HG02588 (cell line): ENCODE results near the gene CTAG1B.
"Not testable (repeated sequence)": the region's sequence is repeated elsewhere in the genome, so short reads cannot be mapped to it uniquely, and the experiment has no call there.

Experiments
- ATAC-seq: cut with Tn5 transposase; IDR thresholded peaks from one replicate; pipeline ENCODE4 v1.9.1; 2021; ENCODE audit warnings: mild to moderate bottlenecking, moderate library complexity; ENCODE audit not compliant: unreplicated experiment

Gene CTAG1B

DNA sequence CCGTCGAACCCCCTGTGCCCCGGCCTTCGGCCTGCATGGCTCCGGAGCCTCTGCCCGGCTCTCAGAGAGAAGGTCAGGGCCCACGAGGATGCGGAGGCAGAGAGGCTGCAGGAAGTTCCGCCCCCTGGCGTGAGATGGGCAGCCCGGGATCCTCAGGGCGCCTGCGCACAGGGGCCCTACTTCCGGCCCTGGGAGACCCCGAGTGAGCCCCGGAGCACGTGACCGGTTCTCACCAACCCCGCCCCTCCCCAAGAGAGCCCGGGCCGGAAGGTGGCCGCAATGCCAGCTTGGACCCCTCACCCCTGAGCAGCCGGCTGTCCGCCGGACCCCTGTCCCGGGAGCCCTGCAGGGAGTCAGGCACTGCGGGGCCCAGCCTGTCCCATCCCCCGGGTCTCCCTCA lies at the start of gene CTAG1B:
Gene CTAG1B (minus strand): TSS at position 101 of the 400 bp plus-strand sequence. CDS start 64 bp downstream, at position 37.
- not testable (repeated sequence) for ATAC-seq

DNA sequence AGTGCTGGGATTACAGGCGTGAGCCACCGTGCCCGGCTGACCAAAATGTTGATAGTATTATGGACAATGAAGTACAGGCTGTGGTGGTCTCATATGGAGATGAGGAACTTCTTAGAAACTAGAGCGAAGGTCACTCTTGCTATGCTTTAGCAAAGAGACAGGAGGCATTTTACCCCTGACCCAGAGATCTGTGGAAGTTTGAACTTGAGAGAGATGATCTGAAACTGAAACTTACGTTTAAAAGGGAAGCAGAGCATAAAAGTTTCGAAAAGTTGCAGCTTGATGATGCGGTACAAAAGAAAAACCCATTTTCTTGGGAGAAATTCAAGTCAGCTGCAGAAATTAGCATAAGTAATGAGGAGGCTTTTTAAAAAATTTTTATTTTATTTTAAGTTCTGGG lies 42.8 kb upstream of the CTAG1B start:
- ATAC-seq, result no peak

DNA sequence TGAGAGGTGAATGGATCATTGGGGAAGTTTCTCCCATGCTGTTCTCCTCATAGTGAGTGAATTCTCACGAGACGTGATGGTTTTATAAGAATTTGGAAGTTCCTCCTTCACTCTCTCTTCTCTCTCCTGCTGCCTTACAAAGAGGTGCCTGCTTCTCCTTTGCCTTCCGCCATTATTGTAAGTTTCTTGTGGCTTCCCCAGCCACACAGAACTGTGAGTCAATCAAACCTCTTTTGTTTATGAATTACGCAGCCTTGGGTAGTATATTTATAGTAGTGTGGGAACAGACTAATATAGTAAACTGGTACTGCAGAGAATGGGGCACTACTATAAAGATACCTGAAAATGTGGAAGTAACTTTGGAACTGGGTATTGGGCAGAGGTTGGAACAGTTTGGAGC lies 42.1 kb upstream of the CTAG1B start:
- no peak for ATAC-seq

DNA sequence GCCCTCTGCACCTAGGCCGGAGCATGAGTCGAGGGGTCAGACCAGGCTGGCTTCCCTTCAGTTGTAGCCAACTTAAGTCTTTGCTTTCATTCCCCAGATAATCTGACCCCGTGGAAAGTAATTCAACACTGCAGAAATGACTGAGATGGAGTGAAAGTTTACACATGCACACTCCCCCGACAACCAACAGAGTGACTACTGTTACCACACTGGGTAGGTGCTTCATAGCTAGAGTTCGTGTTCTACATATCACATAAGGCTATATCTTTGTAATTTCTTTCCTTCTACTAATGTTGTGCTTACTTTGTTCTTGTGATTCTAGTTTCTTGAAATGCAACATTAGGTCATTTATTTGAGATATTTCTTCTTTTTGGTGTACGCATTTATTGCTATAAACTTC lies 41.5 kb upstream of the CTAG1B start:
- no peak for ATAC-seq

DNA sequence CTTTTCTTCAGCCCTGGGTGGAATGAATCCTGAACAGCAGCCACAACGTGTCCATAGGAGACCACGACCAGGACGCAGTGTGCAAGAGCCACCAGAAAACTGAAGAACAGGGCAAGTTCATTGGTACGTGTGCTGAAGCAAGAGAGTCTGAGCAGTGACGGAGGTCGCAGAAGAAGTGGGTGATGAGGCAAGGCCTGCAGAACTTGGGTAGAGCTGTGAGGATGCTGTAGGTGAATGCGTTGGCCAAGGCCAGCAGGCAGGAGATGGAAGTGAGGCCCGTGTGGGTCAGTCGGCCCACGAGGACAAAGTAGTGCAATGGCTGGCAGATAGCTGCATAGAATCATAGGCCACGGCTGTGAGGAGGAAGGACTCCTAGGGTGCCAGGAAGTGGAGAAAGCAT lies 39.9 kb upstream of the CTAG1B start:
- ATAC-seq, result no peak

DNA sequence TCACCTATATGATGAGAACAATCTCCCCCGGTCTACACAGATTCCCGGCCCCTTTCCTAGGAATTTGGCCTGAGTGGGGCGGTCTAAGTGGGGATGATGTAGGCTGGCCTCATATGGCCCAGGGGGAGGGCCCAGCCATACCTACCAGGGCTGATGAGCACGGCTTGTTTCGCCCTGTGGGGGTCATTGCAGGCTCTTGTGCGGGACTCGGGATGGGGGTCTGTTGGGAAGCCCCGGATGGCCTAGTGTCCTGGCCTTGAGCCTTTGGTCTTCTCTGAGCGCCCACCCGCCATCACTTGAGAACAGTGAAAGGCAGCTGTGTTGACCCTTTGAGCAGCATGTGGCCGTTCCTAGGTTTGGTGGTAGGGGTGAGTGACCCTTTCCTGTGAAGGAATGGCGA lies 39.1 kb upstream of the CTAG1B start:
- ATAC-seq, result no peak

DNA sequence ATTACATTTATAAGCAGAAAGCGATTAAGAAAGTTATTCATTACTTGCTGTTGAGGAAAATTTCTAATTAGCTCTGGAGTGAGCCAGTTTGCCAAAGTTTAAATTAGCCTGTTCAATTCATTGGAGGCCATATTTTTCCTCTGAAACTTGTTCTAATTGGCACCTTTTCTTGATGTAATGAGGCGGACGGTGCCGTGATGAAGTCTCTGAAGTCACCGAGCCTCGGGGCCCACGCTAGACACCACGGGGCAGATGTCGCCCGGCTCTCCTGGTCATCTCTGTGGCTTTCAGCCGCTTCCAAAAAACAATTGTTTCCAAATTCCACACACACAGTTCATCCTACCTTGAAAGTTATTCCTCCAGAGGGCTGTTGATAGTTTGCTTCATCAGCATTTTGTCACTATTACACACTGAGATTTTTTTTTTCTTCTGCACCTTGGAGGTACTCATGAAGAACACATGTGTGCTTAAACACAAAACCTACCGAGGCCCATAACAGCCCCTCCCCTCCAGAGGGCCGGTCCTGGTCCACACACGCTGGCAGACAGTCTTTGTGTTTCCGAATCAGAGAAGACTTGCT lies 38.2 kb upstream of the CTAG1B start:
- ATAC-seq, result no peak

DNA sequence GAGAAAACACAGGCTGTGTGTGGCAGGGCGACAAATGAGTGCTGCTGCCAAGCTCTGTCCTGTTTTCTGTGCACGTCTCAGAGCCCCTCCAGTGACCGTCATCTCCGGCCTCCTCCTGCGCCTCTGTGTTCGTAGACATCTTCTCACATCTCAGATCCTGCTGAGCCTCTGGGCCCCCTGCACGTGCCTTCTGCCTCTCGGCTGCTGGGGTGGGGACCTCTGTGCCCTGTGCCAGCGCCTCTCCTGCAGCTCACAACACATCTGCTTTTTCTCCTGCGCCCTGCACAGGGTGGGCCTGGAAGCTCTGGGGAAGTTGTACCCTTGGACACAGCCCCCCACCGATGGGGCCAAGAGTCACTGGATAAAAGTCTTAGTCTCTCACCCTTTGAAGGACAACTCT lies 36.7 kb upstream of the CTAG1B start:
- no peak for ATAC-seq

DNA sequence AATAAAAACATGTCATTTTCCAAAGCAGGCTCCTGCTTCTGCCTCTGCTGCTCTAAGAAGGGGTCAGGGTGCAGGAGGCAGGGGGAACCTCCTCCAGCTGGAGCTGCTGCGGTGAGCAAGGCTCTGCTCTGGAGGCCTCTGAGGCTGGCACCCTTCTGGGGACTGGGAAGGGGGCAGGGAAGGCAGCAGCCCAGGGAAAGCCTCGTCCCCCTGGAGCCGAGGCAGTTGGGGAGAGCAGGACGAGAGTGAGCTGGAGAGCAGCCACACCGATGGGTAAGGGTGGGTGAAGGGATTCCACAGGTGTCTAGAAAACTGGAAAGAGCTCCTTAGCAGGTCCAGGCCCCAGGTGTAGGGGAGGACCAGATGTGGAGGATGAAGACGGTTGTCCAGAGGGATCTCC lies 36.3 kb upstream of the CTAG1B start:
- ATAC-seq, result no peak

DNA sequence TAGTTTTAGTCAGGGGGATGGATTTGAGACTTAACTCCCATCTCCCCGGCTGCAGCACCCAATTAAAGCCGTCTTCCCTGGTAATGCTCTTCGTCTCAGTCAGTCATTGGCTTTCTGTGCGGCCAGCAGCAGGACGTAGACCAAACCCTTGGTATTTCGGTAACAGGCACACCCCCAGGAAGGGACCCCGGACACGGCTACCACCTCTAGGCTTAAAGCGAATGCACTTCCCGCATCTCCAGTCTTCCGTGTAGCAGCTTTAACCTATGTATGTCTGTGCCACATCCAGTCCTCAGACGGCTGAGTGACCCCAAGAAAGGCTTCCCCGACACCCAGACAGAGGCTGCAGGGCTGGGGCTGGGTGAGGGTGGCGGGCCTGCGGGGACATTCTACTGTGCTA lies 35.8 kb upstream of the CTAG1B start:
- no peak for ATAC-seq

DNA sequence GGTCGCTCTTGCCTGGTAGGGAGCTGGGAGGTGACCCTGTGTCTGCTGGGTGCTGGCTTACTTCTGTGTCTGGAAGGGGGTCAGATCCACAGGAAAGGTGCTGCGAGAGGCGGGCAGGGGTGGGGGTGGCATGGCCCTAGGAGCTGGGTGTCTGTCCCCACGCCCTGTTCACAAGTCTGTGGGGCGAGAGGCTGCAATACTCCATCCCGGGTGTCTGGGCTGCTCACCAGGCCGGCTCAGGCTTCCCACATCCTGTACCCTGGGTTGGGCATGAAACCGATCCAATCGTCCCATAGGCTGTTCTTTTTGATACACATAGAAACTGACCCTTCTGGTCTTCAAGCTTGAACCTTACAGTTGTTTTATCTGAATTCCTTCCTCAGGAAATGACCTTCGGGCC lies 35.3 kb upstream of the CTAG1B start:
- ATAC-seq, result no peak

DNA sequence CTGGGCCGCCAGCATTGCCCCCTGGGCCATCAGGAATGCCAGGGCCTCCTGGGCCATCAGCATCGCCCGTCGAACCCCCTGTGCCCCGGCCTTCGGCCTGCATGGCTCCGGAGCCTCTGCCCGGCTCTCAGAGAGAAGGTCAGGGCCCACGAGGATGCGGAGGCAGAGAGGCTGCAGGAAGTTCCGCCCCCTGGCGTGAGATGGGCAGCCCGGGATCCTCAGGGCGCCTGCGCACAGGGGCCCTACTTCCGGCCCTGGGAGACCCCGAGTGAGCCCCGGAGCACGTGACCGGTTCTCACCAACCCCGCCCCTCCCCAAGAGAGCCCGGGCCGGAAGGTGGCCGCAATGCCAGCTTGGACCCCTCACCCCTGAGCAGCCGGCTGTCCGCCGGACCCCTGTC lies 34.3 kb upstream of the CTAG1B start, which contains the start of gene CTAG2:
Gene CTAG2 (minus strand): TSS at position 167 of the 400 bp plus-strand sequence. CDS start 64 bp downstream, at position 103.
- ATAC-seq, result not testable (repeated sequence)

DNA sequence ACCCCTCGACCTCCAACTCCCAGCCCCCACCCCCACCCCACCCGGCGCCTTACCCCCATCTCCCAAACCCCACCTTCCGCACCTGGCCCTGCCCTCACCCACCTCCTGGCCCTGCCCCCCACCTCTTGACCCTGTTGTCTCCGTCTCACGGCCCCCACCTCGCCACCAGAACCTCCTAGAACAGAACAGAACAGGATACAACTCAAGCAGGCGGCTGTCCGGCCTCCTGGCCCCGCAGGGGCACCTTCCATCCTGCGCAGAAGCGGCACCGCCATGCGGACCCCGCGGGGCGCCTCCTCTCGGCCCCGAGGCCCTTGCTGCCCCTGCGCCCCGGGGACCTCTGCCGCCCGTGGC lies 33.9 kb upstream of the CTAG1B start:
- no peak for ATAC-seq

DNA sequence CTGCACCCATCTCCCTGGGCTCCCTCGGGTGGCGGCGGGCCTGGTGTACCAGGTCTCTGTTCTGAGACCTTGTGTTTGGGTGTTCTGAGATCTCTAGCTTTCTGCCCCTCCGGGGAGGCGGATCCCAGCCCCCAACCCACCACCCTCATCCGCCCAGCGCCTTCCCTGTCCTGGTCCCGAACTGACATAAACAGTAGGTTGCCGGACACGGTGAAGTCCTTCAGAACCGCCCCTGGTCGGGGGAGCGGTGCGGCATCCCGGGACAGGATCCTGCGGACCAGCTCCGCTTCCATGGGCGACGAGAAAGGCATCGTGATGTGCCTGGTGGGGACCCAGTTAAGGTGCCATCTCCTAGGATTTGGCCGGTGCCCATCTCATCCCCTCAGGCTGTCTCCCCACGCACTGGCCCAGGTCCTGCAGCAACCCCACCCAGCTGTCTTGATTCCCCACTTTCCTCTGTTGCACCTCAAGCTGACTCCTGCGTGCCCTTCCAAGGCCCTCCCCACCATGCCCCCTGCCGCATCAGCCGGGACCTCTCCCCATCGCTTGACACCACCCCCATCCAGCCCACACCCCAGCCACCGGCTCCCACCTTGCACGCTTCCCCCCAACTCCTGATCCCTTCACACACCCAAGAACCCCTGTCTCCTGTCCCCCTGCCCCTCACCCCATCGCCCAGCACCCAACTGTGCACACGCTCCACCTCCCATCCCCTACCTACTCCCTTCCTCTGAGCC lies 33.4 kb upstream of the CTAG1B start:
- ATAC-seq, result no peak

DNA sequence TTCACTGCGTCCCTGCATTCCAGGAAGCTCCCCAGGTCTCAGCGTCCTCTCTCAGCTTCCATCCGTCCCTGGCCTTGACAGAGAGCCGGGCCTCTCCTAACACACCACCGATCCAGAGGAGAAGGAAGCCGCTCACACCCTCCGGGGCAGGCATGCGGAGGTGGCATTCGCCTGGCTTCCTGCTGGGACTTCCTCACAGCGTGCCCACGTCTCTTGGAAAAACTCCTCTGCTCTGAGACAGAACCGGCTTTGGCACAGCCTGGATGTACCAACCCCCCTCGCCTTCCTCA lies 31.1 kb upstream of the CTAG1B start:
- no peak for ATAC-seq

DNA sequence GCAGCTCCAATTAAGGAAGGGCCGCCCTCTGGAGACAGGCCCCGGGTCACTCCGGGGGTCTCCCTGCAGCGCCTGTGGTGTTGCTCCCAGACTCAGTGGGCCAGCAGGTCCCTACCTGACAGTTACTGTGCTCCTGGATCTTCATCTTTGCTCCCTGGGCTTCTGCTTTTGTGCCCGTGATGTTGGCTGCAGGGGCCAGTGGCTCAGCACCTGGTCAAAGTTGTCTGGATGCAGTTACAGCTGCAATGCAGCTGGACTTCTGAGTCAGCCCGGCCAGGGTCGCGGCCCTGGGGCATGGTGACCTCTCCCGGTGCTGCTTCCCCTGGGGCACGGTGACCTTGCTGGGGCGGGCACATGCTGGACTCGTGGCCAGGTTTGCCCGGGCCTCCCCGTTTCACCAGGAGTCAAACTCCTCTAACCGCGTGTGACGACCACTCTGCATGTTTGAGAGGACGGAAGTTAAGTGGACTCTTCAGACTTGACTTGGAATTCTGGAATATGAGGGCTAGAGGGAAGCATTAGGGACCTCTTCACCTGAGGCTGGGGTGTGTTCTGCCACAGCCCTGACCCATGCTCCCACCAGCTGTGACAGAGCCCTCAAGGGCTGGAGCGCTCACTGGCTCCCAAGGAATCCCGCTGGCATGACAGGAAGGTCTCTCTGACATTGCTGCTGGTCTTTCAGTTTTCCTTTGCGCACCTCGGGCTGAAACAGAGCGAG lies 30.6 kb upstream of the CTAG1B start:
- ATAC-seq, result no peak

DNA sequence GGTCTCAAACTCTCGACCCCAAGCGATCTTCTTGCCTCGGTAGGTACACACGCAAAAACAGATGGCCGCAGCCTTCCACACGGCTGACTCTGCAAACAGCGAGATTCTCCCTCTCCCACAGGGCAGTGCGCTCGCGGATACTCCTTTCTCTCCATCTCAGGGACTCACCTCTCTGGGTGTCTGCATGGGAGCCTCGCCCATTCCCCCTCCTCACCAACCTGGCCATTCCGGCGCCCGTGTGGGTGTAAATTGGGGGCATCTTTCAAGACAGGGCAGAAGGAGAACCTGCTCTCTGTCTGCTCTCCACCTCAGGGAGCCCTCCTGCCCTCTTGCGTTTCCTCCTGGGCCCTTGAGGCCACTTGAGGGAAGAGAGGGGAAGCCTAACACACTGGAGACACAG lies 29.8 kb upstream of the CTAG1B start:
- no peak for ATAC-seq

DNA sequence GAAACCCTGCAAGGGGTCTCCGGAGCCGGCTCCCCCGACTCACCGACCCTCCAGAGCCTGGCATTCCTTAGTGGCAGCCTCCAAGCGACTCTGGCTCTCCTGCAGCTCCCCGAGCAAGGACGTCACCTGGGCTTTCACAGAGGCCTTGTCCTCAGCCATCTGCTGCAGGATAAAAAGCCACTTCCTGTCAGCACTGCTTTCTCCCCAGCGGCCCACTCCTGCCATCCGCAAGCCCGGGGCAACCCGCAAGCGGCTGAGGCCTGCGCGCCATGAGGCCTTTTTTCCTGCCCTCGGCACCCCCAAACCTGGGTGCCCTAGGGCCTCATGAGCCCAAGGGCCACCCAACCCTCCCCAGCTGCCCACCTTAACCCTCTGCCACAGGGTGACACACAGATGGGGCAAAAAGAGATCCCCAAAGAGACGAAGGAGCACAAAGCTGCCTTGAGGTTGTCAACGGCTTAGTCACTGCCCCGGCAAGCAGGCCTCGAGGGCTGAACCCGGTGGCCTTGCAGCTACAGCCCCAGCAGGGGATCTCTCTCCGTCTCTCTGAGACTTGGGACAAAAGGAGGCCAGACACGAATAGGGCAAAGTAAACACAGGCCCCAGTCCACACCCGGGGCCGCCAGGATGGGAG lies 26.8 kb upstream of the CTAG1B start:
- ATAC-seq, result not testable (repeated sequence)

DNA sequence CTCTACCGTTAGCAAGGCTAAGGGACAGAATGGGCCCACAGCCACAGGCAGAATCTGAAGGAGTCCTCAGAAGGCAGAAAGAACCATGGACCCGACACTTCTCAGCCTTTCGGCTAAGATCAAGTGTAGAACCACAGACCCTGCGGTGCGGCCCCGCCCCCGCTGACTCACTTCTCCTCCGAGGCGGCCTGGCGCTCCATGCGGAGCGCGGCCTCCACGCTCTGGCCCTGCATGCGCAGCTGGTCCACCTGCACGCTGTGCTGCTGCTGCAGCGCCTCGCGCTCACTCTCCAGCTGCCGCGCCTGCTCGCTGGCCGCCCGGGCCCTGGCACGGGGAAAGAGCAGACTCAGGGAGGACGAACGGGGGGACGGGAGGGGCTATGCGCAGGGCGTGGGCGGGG lies 24.6 kb upstream of the CTAG1B start:
- ATAC-seq, result not testable (repeated sequence)

DNA sequence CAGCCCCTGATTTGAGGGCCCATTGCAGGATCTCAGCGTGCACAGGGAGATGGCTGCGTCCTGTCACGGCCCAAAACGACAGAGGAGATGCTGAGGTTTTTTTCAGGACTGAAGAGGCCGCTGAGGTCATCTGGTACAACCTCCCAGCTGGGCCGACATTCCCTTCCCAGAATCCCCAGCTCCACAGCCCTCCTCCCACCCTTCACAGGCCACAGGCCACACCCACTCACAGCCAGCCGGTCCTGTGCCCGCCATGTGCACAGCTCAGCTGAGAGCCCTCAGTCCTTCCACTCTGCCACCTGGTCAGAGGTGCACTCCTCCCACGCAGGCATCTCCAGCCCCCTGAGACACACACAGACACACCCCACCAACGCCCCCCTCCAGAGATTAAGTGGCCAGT lies 22.7 kb upstream of the CTAG1B start:
- not testable (repeated sequence) for ATAC-seq

DNA sequence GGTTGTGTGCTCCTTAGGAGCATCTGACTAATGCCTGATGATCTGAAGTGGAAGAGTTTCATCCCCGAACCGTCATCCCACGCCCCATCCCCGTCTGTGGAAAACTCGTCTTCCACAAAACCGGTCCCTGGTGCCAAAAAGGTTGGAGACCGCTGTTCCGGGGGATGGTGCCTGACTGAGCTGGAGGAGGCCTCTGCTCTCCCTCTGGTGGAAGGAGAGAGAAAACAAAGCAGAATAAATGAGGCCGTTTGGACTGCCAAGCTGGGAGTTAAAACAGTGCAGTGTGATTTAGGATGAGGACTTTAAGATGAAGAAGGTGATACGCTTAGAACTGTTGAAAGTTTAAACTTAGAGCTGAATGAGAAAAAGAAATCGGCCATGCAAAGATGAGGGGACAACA lies 14.6 kb upstream of the CTAG1B start:
- ATAC-seq, result not testable (repeated sequence)

DNA sequence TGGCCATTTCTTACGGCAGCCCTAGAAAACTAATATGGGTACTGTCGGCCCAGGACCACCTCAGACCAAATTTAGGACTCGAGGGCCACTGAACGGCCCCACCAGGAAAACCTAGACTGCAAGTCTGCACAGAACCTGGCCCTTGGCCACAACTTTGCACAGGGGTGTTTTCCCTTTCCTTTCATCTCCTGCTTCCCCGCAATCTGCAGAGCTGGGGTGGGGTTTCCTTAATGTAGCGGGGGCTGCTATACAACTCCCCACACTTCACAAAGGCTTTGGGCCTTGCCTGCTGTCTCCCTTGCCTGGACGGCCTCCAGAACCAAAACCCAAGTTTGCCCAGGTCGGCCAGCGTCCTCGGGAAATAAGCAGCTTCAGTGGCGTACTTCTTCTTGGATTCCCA lies 11.9 kb upstream of the CTAG1B start:
- ATAC-seq, result not testable (repeated sequence)
